Fibroblast of gingiva (primary cell): ENCODE measurements around the gene NUP214.
"Not testable (repeated sequence)": the region's sequence is repeated elsewhere in the genome, so short reads cannot be mapped to it uniquely, and the experiment has no call there.

Source experiments
- DNase-seq: peaks from one replicate; pipeline ENCODE4 v3.0.0-alpha.2; 2011; ENCODE audit warnings: low read depth

Gene NUP214

GRCh38 chr9:131233995-131234394 is 108.6 kb downstream of the NUP214 start:
- no peak for DNase-seq

- DNase-seq = no peak
Observed at GRCh38 chr9:131234799-131235479, 109.6 kb downstream of the NUP214 start.

GRCh38 chr9:131235480-131235851 is 110.1 kb downstream of the NUP214 start:
- no peak for DNase-seq

- no peak for DNase-seq
Observed at GRCh38 chr9:131236161-131236560, 110.8 kb downstream of the NUP214 start.

GRCh38 chr9:131236761-131237160 is 111.4 kb downstream of the NUP214 start:
- no peak for DNase-seq

- no peak for DNase-seq
Observed at GRCh38 chr9:131237291-131237690, 111.9 kb downstream of the NUP214 start.

GRCh38 chr9:131237931-131238401 is 112.6 kb downstream of the NUP214 start:
- peak; percentile 74 for DNase-seq

GRCh38 chr9:131238402-131239021 is 113.1 kb downstream of the NUP214 start:
- DNase-seq = no peak

- no peak for DNase-seq
Observed at GRCh38 chr9:131239161-131239975, 114.0 kb downstream of the NUP214 start.

- no peak for DNase-seq
Observed at GRCh38 chr9:131240047-131240921, 114.9 kb downstream of the NUP214 start.

- not testable (repeated sequence) for DNase-seq
Observed at GRCh38 chr9:131244331-131244730, 118.9 kb downstream of the NUP214 start.

GRCh38 chr9:131246618-131247017 is 121.2 kb downstream of the NUP214 start:
- DNase-seq = no peak

GRCh38 chr9:131252120-131252519 is 126.7 kb downstream of the NUP214 start:
- DNase-seq = no peak

GRCh38 chr9:131253891-131254491 is 128.6 kb downstream of the NUP214 start:
- no peak for DNase-seq

GRCh38 chr9:131254626-131255025 is 129.2 kb downstream of the NUP214 start:
- no peak for DNase-seq

GRCh38 chr9:131255676-131256197 is 130.4 kb downstream of the NUP214 start:
- no peak for DNase-seq

- DNase-seq = no peak
Observed at GRCh38 chr9:131257266-131258025, 132.1 kb downstream of the NUP214 start.

- no peak for DNase-seq
Observed at GRCh38 chr9:131258186-131258585, 132.8 kb downstream of the NUP214 start.

GRCh38 chr9:131258698-131259431 is 133.5 kb downstream of the NUP214 start:
- no peak for DNase-seq

GRCh38 chr9:131259432-131259898 is 134.1 kb downstream of the NUP214 start:
- no peak for DNase-seq
